ENCODE data around the gene SBK1.
"Not testable (repeated sequence)": the region's sequence is repeated elsewhere in the genome, so short reads cannot be mapped to it uniquely, and the experiment has no call there.

The SBK1 gene

DNA sequence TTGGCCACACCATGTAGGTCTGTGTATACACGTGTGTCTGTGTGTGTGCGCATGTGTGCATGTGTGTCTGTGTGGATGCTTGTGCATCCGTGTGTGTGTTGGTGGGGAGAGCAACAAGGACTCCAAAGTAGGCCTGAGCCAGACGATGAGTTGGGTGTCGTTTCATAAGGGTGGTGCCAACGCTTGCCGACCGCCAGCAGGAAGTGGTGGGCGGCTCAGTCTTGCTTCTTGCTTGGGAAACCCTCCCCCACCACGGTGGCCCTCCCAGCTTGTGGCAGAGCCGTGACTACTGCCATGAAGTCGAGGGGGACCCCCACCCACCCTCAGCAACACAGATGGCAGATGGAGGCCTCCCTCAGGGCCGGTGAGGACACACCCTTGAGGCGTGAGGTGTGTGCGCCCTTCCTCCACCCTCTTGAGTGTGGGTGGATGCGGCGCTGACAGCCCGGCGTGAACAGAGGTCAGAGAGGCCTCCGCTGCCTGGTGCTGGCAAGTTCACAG lies 17.5 kb downstream of the SBK1 start:
- peak; percentile 95 for DNase-seq

- no peak for DNase-seq
Measured at GRCh38 chr16:28310796-28311195, 18.5 kb downstream of the SBK1 start.

DNA sequence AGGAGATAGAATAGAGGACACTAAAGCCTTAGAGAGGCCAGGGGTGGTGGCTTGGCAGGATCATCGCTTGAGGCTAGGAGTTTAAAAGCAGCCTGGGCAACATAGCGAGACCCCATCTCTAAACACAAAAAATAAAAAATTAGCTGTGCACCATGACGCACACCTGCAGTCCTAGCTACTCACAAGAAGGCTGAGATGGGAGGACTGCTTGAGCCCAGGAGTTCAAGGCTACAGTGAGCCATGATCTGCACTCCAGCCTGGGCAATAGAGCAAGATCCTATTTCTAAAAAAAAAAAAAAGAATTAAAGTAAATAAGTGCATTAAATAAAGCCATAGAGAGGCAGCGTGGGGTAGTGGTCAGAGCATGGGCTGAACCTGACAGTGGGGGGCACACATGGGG lies 19.1 kb downstream of the SBK1 start:
- DNase-seq, result no peak

- no peak for DNase-seq
Measured at GRCh38 chr16:28311913-28312312, 19.6 kb downstream of the SBK1 start.

GRCh38 chr16:28312327-28312726 lies 20.0 kb downstream of the SBK1 start:
- DNase-seq, result no peak

GRCh38 chr16:28313587-28313986 lies 21.3 kb downstream of the SBK1 start:
- no peak for DNase-seq

DNA sequence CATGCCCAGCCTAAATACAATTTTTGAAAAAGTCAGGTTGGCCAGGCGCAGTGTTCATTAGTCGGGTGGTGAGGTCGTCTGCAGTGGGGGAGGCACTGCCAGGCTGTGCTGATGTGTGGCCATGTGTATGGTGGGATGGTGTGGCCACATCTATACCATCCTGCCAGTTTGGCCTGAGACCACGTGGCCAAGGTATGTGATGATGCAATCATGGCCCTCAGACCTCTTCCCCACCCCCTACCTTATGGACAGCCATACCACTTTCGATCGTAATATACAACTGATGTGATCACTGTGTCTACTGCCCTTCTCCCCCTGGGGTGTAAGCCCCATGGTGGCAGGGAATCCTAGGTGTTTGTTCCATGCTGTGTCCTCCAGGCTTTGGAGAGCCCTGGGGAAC lies 23.7 kb downstream of the SBK1 start:
- DNase-seq, result no peak

- peak; percentile 75 for DNase-seq
Measured at GRCh38 chr16:28317040-28317880, 24.9 kb downstream of the SBK1 start.

DNA sequence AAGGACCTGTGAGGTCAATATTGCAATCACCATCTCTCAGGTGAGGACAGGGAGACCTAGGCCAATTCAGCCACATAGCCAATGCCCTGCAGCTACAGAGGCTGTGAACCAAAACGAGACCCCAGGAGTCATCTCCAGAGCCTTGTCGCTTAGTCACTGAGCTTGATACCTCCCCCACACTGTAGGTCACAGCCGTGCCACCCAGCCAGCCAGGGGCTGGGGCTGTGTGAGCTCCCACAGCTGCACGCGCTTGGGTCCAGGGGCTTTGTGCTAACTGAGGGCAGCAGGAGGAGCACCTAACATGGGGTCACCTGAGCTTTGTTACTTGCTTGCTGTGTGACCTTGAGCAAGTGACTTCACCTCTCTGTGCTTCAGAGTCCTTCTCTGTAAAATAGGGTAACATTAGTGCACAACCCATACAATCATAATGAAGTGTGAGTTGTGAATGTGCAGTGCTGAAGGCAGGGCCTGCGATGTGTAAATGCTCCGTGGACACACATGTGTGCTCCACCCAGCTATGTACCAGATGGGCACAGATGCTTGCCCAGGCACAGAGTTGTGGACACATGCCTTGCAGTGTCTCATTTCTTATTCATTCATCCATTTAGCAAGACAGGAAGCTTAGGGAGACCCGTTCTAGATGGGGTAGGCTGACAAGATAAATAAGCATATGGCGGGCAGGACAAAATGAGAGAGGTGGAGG lies 25.9 kb downstream of the SBK1 start:
- DNase-seq, result no peak

DNA sequence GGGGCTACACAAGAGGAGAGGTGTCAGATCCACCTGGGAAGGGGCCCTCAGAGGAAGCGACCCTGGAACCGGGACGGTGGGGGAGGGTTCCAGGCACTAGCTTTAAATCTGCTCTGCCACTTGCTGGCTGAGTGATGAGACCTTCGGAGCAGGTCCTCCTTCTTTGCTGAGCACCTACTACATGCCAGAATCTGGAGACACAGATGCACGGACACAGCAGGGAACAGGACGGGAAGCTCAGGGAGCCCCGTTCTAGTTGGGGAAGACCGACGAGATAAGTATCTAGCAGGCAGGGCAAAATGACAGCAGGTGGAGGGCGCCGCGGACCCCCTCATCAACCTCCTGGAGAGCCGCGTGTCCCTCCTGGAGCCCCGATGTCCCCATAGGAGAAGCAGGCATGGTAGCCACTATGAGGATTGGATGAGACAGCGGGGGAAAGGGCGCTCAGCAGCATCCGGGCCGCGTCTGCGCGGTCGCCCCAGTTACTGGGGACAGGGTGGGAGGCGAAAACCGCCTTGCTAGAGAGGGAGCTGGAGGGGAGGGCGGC lies 27.2 kb downstream of the SBK1 start:
- no peak for DNase-seq

GRCh38 chr16:28320023-28320561 lies 27.8 kb downstream of the SBK1 start:
- DNase-seq, result no peak

GRCh38 chr16:28320741-28321140 lies 28.4 kb downstream of the SBK1 start:
- no peak for DNase-seq

DNA sequence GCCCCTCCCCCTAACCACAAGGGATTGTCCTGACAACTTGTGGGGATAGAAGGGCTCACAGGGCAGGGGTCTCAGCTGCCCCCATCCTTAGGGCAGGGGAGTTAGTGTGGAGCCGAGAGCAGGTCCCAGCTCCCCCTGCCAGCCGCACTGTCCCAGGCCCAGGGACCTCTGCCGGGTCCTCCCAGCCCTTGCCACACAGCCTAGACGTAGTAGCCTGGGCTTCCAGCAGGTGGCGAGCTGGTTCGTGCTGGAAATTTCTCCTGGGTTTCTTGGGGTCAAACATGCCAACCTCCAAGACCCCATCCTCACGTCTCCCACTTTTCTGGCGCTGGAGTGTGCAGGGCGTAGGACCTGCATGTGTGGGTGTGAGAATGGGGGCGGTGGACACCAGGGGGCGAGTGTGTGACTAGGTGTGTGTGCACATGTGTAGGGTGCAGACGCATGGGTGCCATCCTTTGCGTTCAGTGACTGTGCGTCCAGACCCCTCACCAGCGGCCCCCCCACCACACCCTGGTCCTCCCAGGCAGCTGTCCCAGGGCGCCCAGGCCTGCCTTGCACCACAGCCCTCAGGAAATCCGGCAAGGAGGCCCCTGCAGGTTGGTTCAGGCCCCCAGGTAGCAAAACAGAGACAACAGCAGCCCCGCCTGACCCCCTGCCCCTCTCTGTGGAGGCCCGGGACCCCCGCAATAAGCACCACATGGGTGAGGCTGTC lies 29.5 kb downstream of the SBK1 start:
- no peak for DNase-seq

- no peak for DNase-seq
Measured at GRCh38 chr16:28324235-28324886, 32.0 kb downstream of the SBK1 start.

- DNase-seq, result no peak
Measured at GRCh38 chr16:28324887-28325279, 32.6 kb downstream of the SBK1 start.

GRCh38 chr16:28326881-28327610 lies 34.7 kb downstream of the SBK1 start:
- DNase-seq, result peak; percentile 56

- not testable (repeated sequence) for DNase-seq
Measured at GRCh38 chr16:28330232-28330631, 37.9 kb downstream of the SBK1 start.

- DNase-seq, result not testable (repeated sequence)
Measured at GRCh38 chr16:28330981-28331380, 38.7 kb downstream of the SBK1 start.

GRCh38 chr16:28332632-28333031 lies 40.3 kb downstream of the SBK1 start:
- DNase-seq, result not testable (repeated sequence)

GRCh38 chr16:28335678-28336077 lies 43.4 kb downstream of the SBK1 start:
- not testable (repeated sequence) for DNase-seq

DNA sequence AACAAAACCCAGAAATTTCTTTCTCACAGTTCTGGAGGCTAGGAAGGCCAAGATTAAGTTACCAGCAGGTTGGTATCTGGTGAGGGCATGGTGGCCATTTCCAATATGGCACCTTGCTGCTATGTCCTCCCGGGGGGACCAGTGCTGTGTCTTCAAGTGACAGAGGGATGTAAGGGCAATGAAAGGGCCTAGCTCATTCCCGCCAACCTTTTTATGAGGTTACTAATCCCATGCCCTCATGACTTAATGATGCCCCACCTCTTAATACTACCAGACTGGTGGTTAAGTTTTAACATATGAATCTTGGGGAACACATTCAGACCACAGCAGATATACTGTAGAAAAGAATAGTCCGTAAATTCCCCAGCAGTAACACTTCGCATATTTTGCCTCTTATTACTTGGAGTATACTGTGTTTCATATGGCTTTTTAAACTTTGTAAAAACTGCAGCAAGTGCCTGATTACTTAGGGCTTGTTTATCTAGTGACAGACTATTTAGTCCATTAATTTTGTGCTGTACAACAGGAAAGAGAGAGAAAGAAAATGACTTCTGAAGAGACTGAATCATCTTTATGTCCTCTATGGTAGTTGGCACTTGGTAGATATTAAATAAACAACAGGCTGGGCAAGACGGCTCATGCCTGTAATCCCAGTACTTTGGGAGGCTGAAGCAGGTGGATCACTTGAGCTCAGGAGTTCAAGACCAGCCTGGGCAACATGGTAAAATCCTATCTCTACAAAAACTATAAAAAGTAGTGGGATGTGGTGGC lies 44.8 kb downstream of the SBK1 start:
- DNase-seq, result not testable (repeated sequence)

Measured in CD4-positive, alpha-beta T cell treated with Interleukin-4 for 4 hours (primary cell).